Parathyroid adenoma (tissue), 2 donors: ENCODE data around the gene PHF3.

Source experiments
- H2AFZ ChIP-seq: fragments of 300-600 bp; sonication (generic); one replicate; pipeline ENCODE4 v1.7.0; 2017; ENCODE audit warnings: antibody characterized with exemption, mild to moderate bottlenecking
- H3K27ac ChIP-seq: fragments of 300-600 bp; sonication (generic); one replicate; pipeline ENCODE4 v1.7.0; 2017
- H3K27me3 ChIP-seq: fragments of 300-600 bp; sonication (generic); one replicate; pipeline ENCODE4 v1.7.0; 2017; ENCODE audit warnings: low read length; ENCODE audit not compliant: control insufficient read depth, insufficient read depth
- H3K36me3 ChIP-seq: fragments of 300-600 bp; sonication (generic); one replicate; pipeline ENCODE4 v1.7.0; 2017; ENCODE audit warnings: low read length; ENCODE audit not compliant: control insufficient read depth, insufficient read depth
- H3K4me1 ChIP-seq: fragments of 300-600 bp; sonication (generic); one replicate; pipeline ENCODE4 v1.7.0; 2017; ENCODE audit warnings: control low read depth
- H3K4me2 ChIP-seq: fragments of 300-600 bp; sonication (generic); one replicate; pipeline ENCODE4 v1.7.0; 2017; ENCODE audit warnings: low read length
- H3K4me3 ChIP-seq: fragments of 300-600 bp; sonication (generic); one replicate; pipeline ENCODE4 v1.7.0; 2017; ENCODE audit warnings: low read depth, low read length
- H3K79me2 ChIP-seq: fragments of 300-600 bp; sonication (generic); one replicate; pipeline ENCODE4 v1.7.0; 2017; ENCODE audit warnings: control low read depth
- H3K9ac ChIP-seq: fragments of 300-600 bp; sonication (generic); one replicate; pipeline ENCODE4 v1.7.0; 2017; ENCODE audit warnings: mild to moderate bottlenecking
- H3K9me3 ChIP-seq: fragments of 300-600 bp; sonication (generic); one replicate; pipeline ENCODE4 v1.7.0; 2017; ENCODE audit warnings: low read length; ENCODE audit not compliant: control insufficient read depth
- CTCF ChIP-seq: fragments of 300-600 bp; sonication (generic); IDR thresholded peaks from one replicate; pipeline ENCODE4 v1.7.0; 2017; ENCODE audit warnings: antibody characterized with exemption, mild to moderate bottlenecking
- donor health status: primary hyperparathyroidism.

Gene PHF3

GRCh38 chr6:63709148-63709547 lies 73.5 kb downstream of the PHF3 start:
- no peak overlapping the region for H3K4me3 ChIP-seq
- no peak overlapping the region for H2AFZ ChIP-seq
- TF ChIP-seq CTCF, result no peak
- no peak overlapping the region for H3K4me2 ChIP-seq
- H3K4me1 ChIP-seq, result peaks cover 9% of the 10 kb centered on the region
- H3K9ac ChIP-seq, result no peak overlapping the region
- H3K27ac ChIP-seq, result no peak overlapping the region
- no peaks in the 10 kb centered on the region for H3K79me2 ChIP-seq
- H3K9me3 ChIP-seq, result no peaks in the 10 kb centered on the region
- no peaks in the 10 kb centered on the region for H3K36me3 ChIP-seq
- no peaks in the 10 kb centered on the region for H3K27me3 ChIP-seq

- no peaks in the 10 kb centered on the region for H3K36me3 ChIP-seq
- H3K9ac ChIP-seq, result no peak overlapping the region
- H3K4me1 ChIP-seq, result peaks cover 9% of the 10 kb centered on the region
- H3K9me3 ChIP-seq, result no peaks in the 10 kb centered on the region
- no peaks in the 10 kb centered on the region for H3K27me3 ChIP-seq
- no peak for TF ChIP-seq CTCF
- H2AFZ ChIP-seq, result no peak overlapping the region
- no peak overlapping the region for H3K4me3 ChIP-seq
- H3K27ac ChIP-seq, result no peak overlapping the region
- no peaks in the 10 kb centered on the region for H3K79me2 ChIP-seq
- H3K4me2 ChIP-seq, result no peak overlapping the region
These were observed 77.7 kb downstream of the PHF3 start for GRCh38 chr6:63713332-63713731.

- no peaks in the 10 kb centered on the region for H3K9me3 ChIP-seq
- no peak overlapping the region for H3K9ac ChIP-seq
- H3K36me3 ChIP-seq, result no peaks in the 10 kb centered on the region
- no peaks in the 10 kb centered on the region for H3K79me2 ChIP-seq
- H3K4me3 ChIP-seq, result no peak overlapping the region
- no peak overlapping the region for H3K4me2 ChIP-seq
- H3K27me3 ChIP-seq, result no peaks in the 10 kb centered on the region
- peaks cover 9% of the 10 kb centered on the region for H3K4me1 ChIP-seq
- no peak overlapping the region for H2AFZ ChIP-seq
- TF ChIP-seq CTCF, result no peak
- H3K27ac ChIP-seq, result no peak overlapping the region
These were observed 78.5 kb downstream of the PHF3 start for GRCh38 chr6:63714091-63714490.

- Histone ChIP-seq H3K4me3 (no peak overlapping the region), H3K9ac (no peak overlapping the region), H3K4me1 (no peaks in the 10 kb centered on the region), H2AFZ (no peak overlapping the region), H3K27ac (no peak overlapping the region), H3K36me3 (no peaks in the 10 kb centered on the region), H3K79me2 (no peaks in the 10 kb centered on the region), H3K27me3 (no peaks in the 10 kb centered on the region), H3K4me2 (no peak overlapping the region), H3K9me3 (no peaks in the 10 kb centered on the region)
- no peak for TF ChIP-seq CTCF
These were observed 80.6 kb downstream of the PHF3 start for GRCh38 chr6:63716169-63716568.

GRCh38 chr6:63721181-63721580 lies 85.6 kb downstream of the PHF3 start:
- H3K36me3 ChIP-seq, result no peaks in the 10 kb centered on the region
- H3K9me3 ChIP-seq, result no peaks in the 10 kb centered on the region
- H3K79me2 ChIP-seq, result no peaks in the 10 kb centered on the region
- TF ChIP-seq CTCF, result no peak
- no peak overlapping the region for H3K4me2 ChIP-seq
- H3K9ac ChIP-seq, result no peak overlapping the region
- no peaks in the 10 kb centered on the region for H3K4me1 ChIP-seq
- no peak overlapping the region for H3K27ac ChIP-seq
- no peak overlapping the region for H2AFZ ChIP-seq
- H3K27me3 ChIP-seq, result no peaks in the 10 kb centered on the region
- H3K4me3 ChIP-seq, result no peak overlapping the region
